NCI-H345 treated with DMSO at 0.1 percent for 48 hours (cell line): ENCODE data around the gene TEX52.

Source experiments
- DNase-seq: peaks from one replicate; lab custom pipeline; 2025; ENCODE audit not compliant: unreplicated experiment; lab: John Stamatoyannopoulos, UW

TEX52 gene

GRCh38 chr12:2857021-2857431, at the start of gene TEX52:
TEX52 (minus strand) TSS chr12:2857039; CDS start chr12:2857026, 13 bp downstream.
- no peak for DNase-seq

DNA sequence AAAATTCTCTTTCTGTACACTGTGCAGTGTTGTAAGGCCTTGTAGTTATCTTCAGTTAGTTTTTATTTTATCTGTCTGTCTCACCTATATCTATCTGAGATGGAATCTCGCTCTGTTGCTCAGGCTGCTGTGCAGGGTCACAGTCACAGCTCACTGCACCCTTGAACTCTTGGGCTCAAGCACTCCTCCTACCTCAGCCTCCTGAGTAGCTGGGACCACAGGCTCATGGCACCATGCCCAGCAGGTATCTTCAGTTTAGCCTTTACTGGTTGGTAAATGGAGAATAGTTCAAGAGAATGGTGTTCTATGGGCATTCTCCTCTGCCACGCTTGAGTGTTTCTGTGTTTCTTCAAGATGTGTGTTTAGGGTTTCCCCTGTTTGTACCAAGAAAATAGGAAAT, 47.4 kb upstream of the TEX52 start:
- DNase-seq, result no peak

GRCh38 chr12:2902272-2902880, 45.5 kb upstream of the TEX52 start:
- DNase-seq, result peak; percentile 28

- no peak for DNase-seq
Measured at GRCh38 chr12:2900642-2901041, 43.8 kb upstream of the TEX52 start.

DNA sequence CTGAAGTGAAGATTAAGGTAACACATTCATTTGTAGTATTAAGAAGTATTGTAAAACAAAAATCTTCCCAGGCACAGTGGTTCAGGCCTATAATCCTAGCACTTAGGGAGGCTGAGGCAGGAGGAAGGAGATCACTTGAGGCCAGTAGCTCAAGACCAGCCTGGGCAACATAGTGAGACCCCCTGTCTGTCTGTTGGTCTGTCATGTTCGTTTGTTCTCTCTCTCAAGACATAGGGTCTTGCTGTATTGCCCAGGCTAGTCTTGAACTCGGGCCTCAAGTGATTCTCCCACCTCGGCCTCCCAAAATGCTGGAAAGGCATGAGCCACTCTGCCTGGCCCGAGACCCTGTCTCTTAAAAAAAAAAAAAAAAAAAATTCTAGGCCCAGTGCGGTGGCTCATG, 40.6 kb upstream of the TEX52 start:
- DNase-seq, result no peak

DNA sequence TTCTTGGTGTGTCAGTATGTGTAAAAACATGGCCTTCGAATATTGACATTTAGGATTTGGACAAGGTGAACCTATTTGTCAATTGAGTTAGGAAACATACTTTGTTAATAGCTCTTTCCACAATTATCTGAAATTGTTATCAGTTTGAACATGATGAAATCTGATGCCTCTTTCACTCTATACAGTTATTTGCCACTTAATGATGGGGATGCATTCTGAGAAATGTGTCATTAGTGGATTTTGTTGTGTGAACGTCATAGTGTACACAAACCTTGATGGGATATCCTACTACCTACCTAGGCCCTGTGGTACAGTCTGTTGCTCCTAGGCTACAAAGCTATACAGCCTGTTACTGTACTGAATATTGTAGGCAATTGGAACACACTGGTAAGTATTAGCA, 38.7 kb upstream of the TEX52 start:
- no peak for DNase-seq

DNA sequence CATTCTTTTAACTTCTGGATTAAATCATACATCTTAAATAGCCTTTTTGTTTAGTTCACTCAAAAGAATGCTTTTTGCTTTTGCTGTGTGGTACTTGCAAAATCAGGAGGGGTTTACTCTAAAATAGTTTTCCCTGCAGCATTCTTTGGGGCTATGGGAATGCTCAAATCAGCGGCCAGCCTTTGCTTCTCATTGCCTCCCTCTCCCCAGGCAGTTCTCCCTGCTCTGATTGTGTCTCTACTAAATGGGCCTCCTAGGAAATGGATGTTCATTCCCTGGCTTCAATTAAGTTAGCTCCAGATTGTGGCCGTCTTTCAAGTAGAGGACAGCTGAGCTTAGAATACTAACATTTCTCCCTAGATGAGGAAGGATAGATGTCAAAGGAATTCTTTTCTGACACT, 38.2 kb upstream of the TEX52 start:
- DNase-seq, result no peak

DNA sequence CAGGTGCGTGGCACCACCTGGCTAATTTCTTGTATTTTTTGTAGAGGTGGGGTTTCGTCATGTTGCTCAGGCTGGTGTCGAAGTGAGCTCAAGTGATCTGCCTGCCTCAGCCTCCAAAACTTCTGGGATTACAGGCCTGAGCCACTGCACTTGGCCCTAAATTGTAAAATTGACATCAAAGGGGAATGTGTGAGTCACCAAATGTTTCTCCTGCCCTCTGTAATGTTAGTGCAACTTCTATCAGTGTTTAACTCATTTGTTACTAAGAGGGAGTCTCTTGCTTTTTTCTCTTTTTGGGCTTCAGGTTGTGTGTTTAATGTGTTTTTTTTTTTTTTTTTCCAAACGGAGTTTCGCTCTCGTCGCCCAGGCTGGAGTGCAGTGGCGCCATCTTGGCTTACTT, 36.2 kb upstream of the TEX52 start:
- no peak for DNase-seq

- no peak for DNase-seq
Measured at GRCh38 chr12:2892246-2892645, 35.4 kb upstream of the TEX52 start.

DNA sequence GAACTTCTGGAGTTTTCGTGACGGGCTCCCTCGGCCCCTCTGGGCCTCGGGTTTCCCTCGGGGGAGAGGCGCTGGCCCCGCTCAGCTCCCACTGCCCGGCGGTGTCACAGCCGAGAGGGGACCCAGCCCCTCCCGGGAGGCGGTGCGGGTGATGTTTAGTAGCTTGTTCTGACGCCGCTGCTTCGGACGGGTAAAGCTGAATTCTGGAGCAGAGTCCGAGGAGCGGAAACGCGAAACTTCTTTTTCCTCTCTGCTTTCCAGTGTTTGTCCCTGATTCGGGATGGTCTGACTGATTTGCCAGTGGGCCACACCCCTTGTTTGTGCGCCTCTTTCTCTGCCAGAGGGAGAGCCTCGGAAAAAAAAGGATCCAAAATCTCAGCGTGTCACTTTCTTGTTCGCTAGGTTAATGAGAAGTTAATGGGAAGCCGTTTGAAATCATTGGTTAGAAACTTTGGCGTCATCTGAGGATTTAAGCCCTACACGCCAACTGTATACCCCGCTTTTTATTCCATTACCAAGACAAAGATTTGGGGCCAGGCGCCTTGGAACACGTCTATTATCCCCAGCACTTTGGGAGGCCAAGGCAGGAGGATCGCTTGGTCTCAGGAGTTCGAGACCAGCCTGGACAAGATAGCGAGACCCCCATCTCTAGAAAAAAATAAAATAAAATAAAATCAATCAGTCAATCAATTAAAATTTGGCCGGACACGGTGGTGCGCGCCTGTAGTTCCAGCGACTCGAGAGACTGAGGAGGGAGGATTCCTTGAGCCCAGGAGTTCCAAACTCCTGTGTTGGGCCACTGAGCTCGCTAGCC, 34.6 kb upstream of the TEX52 start:
- DNase-seq, result peak; percentile 37

GRCh38 chr12:2890388-2891239, 33.8 kb upstream of the TEX52 start, which contains the start of gene TULP3:
TULP3 (plus strand) TSS chr12:2890891; CDS start chr12:2890948, 57 bp downstream.
- peak; percentile 96 for DNase-seq

DNA sequence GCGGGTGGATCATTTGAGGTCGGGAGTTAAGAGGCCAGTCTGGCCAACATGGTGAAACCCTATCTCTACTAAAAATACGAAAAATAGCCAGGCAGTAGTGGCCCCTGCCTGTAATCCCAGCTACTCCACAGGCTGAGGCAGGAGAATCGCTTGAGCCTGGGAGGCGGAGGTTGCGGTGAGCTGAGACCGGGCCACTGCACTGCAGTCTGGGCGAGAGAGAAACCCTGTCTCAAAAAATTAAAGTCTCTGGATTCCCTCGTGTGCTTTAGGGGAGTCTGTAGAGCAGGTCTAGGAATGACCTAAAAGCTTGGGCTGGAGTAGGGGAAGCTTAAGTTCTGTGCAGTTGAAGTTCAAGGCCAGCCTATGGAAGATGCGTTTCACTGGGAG, 33.2 kb upstream of the TEX52 start:
- DNase-seq, result no peak

GRCh38 chr12:2886768-2887450, 30.1 kb upstream of the TEX52 start:
- no peak for DNase-seq

DNA sequence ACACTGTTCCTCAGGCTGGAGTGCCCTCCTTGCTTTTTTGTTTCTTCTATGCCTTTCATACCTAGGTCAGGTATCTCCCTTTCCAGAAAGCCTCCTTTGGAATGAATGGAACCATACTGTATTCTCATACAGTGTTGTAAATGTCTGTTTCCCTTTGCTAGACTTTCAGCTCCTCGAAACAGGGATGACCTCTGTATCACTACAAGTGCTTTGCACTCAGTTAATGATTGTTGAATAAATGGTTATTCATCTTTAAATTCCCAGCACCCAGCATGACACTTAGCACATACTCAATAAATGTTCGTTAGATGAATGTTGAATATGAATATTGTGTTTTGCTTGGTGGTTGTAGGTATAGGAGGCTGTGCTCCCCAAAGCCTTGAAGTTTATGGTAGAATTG, 28.0 kb upstream of the TEX52 start:
- no peak for DNase-seq

DNA sequence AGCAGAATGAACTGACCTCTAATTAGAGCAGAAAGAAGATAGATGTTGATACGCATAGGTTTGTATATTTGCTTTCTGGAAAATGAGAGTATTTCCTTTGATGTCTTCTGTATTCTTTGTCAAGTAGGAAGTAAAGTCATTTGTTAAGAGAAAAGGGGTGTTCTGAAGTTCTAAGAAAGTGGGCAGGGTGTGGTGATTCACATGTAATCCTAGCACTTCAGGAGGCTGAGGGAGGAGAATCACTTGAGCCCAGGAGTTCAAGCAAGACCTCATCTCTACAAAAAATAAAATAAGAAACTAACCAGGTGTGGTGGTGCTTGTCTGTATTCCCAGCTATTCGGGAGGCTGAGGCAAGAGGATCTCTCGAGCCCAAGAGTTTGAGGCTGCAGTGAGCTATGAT, 23.0 kb upstream of the TEX52 start:
- no peak for DNase-seq

GRCh38 chr12:2877953-2878732, 21.3 kb upstream of the TEX52 start:
- DNase-seq, result peak; percentile 9

GRCh38 chr12:2877047-2877952, 20.5 kb upstream of the TEX52 start, which contains the start of the genes FOXM1 and RHNO1:
FOXM1 (minus strand) TSS chr12:2877174; CDS start chr12:2874478, 2,696 bp downstream.
RHNO1 (plus strand) TSS chr12:2877223; CDS start chr12:2885367, 8,144 bp downstream.
- peak; percentile 73 for DNase-seq

GRCh38 chr12:2876431-2877046, 19.7 kb upstream of the TEX52 start:
- DNase-seq, result peak; percentile 17
